GM21390 (cell line): ENCODE results near the gene AGAP1.

ENCODE experiments used
- ATAC-seq: cut with Tn5 transposase; IDR thresholded peaks from one replicate; pipeline ENCODE4 v1.9.1; 2021; ENCODE audit not compliant: unreplicated experiment

AGAP1 gene

DNA sequence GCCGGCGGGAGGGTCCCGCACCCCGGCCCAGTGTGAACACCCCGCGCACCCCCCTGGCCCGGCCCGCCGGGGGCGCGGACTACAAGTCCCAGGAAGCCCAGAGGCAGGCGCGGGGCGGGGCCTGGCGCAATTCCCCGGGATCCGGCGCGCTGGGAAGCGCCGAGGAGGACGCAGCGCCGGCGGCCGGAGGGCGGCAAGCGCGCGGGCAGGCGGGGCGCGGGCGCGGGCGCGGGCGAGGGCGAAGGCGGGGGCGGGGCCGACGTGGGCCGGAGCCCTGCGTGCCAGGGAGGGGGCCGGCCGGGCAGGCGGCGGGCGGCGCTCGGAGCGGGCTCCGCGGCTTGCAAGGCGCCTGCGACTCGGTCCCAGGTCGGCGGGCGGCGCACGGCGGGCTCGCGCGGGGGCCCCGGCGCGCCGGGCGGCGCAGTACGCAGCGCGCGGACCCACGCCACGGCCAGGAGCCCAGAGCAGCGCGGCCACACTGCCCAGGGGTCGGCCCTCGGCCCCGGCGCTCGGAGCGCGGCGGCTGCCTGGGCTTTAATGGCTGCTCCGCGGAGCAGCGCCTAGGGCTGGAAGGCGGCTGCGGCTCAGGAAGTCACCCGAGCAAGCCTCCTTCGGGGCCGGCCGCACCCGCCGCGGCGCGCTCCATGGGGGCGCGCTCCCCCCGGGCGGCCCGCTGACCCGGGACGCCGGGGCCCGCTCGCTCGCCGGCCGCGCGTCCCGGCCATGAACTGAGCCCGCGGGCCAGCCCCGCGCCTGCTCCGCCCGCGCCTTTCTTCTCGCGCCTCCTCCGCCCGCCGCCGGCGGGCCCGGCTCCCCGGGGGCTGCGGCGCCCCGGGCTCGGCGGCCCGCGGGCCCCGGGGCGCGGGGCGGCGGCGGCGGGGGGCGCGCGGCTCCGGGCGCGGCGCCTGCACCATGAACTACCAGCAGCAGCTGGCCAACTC, at the start of gene AGAP1:
AGAP1 (plus strand) TSS at position 269 of the 941 bp plus-strand sequence.
- ATAC-seq: peak; percentile 52

DNA sequence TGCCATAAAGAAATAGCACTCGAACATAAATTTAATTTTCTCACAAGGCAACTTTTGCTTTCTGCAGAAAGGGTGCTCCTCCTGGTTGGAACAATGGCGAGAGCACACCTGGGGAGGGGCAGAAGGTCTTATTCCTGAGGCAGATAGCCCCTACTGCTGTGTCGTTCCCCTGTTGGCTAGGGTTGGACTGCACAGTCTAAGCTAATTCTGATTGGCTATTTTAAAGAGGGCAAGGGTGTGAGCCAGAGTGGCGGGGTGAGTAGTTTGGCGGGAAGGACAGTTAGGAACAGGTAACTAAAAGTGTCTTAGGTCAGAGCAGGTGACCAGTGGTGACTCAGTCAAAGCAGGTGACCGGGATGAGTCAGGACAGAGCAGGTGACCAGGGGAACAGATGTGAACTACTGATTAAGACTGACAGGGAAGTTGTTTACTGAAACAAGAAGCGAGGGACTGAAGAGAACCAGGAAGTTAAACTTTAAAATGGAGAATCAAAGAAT, 49.7 kb upstream of the AGAP1 start:
- ATAC-seq: no peak

DNA sequence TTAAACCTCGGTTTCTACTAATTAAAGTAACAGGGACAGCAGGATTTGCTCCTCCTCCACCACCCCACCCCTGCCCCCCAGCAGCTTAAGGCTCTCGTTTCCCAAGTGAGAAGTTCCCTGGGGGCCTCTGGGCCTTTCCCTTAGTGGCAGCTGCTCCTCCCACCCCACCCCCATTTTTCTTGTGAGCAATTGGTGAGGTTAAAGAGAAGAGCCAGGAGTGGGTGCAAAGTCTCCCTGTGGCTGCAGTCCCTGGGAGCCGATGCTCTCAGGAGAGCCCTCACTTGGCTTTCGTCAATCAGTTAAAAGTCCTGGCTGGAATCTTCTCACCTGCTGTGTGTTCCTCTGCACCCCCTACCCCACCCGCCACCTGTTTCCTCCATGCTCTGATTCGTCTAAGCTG, 48.7 kb upstream of the AGAP1 start:
- no peak for ATAC-seq

DNA sequence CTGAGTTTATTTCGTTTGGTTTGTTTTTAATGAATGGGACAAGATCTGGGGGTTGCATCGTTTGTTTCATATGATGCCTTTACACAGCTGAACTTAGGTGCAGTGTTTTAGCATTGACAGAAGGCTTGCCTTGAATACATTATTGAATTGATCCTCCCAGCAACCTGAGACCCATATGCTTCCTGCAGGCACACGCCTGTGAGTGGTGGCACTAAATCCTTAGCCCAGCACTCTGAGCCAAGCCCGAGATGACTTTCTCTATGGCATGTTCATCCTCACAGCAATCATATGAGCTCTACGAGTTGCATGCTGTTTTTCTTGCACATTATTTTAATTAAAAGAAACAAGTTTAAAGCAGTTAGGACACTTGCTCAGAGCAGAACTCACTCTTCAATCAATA, 47.8 kb upstream of the AGAP1 start:
- ATAC-seq: no peak

DNA sequence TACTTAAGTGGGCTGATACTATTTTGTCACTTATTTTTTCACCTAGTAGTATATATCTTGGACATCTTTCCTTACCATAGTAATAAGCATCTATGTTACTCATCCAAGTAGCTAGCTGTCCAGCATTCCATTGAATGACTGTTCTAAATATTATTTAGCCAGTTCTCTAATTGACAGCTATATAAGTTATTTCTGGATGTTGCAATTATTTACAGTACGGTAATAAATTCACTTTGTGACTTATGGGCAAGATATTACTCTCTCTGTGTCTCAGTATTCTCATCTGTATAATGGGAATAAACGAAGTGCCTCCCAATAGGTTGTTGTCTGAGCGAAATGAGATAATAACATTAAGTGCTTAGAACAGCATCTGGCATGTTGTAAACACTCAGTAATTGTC, 46.6 kb upstream of the AGAP1 start:
- ATAC-seq: no peak

DNA sequence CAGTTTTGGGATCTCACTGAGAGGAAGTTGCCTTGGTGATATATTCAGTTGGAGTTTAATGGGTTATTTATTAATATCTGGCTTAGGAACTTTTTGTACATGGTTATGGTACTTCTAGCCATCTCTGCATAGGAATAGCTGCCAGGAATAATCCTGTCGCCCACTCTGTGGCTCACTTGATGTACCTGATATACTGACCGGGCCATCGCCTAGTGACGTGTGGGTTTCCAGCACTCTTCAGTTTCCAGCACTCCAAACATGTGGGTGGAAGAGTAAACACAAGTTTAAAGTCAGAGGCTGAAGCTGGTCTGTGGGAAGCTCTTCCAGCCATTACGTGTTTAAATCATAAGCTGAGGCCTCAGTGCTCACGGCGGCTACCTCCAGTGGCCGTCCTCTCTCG, 44.3 kb upstream of the AGAP1 start:
- no peak for ATAC-seq

DNA sequence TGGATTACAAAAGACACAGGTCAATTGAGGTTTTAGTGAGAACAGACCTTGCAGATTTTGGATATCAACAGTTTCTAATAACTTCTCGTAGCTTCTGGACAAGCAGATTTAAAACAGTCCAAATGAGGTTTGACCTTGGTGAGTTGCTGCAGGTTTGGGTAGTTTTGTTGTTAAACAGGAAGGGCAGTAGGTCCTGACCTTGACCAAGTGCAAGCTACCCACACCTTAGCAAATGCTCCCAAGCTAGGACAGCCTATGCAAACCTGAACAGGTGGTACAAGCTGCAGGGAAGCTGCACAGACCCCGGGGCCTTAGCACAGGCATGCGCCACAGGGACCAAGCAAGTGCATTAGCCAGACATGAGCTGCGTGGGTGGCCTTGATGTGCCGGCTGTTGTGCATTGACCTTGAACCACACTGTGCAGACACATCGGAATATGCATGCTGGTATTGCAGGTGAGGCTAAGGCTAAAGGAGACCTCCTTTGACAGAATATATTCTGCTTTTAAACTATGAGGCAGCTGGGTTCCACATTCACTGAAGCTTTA, 40.2 kb upstream of the AGAP1 start:
- ATAC-seq: no peak

DNA sequence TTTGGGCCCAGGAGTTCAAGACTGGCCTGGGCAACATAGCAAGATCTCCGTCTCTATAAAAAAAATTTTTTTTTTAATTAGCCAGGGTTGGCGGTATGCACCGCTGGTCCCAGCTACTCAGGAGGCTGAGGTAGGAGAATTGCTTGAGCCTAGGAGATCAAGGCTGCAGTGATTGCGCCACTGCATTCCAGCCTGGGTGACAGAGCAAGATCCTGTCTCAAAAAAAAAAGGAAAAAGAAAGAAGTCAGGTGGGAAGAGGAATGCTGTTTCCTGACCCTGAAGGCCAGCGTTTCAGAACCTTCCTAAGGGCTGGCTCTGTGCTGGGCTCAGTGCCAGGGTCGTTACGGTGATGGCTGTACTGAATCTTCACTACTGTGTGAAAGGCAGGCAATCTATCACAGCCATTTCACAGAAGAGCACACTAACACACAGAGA, 35.0 kb upstream of the AGAP1 start:
- ATAC-seq: no peak

DNA sequence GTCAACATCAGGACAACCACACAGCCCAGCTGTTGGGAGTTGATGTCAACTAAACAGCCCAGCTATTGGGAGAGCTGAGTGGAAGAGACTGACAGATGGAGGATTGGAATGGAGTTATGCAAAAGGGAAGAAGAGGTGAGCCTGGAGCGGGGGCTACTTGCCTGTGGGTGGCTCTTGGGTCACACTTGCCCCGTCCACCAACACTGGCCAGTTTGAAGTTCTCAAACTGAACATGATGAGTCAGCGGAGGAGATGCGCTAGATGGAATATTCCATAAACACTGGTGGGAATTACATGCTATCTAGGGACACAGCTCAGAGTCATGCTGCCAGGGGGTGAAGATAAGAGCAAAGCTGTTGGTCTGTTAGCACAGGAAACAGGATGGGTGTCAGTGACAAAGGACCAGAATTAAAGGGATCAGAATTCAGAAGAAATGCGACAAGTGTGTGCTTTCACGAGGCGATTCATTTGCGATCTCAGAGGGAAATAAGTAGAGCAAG, 33.2 kb upstream of the AGAP1 start:
- ATAC-seq: no peak

DNA sequence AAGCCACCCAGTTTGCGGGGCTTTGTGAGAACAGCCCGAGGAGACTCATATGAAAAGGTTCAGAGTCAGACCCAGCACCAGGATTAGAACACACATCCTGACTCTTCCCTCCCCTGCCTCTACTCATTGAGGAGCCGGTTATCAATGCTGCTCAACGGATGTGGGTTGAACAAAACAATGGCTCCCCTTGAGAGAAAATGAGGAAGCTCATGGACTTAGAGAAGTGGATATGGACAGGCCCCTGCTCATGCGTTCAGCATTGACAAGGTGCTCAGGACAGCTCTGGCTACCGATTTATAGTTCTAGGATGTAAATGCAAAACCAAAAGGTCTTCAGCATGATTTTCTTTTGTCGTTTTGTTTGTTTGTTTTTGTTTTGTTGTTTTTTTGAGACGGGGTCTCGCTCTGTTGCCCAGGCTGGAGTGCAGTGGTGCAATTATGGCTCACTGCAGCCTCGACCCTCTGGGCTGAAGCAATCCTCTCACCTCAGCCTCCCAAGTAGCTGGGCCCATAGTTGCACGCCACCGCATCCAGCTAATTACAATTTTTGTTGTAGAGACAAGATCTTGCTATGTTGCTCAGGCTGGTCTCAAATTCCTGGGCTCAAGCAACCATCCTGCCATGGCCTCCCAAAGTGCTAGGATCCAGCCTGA, 32.0 kb upstream of the AGAP1 start:
- ATAC-seq: no peak

DNA sequence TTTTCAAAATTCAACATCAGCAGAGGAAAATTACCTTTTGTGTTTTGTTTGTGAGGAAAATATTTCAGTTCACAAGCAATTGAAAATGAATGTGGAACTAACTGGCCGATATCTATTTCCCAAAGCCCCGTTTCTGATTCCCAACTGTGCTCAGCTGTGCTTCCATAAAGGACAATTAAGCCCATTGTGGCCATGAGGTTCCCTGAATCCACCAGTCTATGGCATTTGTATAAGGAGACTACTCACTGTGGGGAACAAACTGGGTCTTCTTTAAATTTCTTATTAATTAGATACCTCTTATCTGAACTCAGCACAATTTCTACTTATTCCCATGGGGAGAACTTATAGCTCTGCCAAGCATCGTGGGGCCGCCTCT, 31.4 kb upstream of the AGAP1 start:
- ATAC-seq: no peak

DNA sequence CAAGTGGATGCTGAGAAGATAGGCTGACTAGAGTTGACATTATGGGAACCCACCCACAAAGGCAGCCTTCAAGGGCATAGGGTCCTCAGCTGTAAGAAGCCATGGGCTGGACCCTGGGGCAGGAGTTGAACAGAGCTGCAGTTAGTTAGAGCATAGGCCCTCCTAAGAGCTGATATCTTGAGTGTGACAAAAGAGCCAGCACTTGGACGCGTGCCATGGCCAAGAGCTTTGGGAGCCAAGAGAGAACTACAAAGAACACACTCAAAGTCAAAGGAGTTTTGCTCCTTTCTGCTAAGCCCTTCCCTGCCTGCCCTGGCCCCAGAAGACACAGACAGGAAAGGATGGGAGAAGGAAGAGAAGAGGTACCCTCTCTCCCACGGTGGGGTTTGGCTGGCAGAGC, 29.9 kb upstream of the AGAP1 start:
- ATAC-seq: no peak

DNA sequence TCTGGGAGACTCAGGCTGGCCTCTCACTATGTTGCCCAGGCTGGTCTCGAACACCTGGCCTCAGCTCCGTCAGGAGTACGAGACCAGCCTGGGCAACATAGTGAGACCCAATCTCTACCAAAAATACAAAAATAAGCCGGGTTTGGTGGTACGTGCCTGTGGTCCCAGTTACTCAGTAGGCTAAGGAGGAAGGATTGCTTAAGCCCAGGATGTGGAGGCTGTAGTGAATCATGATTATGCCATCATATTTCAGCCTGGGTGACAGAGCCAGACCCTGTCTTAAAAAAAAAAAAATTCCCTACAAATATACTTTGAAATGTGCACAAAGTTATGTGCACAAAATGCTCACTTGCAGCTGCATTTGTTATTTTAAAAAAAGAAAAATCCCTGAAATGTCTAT, 26.3 kb upstream of the AGAP1 start:
- no peak for ATAC-seq

DNA sequence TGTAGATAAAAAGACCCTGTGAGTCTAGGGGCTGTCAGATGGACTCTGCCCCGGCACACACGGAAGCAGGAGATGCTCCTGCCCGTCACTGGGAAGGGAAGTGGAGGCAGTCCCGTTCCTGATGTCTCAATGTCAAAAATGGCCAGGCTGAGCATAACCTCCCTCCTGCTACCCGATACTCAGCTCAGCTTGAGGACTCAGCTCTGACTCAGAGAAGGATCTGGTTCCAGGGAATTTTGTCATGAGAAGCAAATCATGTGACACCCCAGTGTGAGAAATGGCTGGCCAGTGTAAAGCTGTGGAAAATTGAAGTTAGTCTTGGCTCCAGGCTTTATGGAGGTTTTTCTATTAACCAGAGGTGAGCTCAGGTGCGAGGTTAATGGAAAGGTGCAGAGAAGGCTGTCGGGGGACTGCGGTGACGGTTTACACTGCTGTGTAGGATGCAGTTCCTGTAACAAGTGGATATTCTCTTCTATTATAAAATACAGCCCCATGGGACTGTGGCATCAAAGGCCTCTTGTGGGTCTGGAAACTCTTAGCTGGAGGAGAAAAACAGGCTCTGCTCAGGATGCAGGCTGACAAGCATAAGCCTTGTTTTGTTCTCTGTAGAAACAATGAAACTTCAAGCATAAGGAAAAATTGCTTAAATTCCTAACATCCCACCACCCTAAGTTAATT, 24.7 kb upstream of the AGAP1 start:
- no peak for ATAC-seq

DNA sequence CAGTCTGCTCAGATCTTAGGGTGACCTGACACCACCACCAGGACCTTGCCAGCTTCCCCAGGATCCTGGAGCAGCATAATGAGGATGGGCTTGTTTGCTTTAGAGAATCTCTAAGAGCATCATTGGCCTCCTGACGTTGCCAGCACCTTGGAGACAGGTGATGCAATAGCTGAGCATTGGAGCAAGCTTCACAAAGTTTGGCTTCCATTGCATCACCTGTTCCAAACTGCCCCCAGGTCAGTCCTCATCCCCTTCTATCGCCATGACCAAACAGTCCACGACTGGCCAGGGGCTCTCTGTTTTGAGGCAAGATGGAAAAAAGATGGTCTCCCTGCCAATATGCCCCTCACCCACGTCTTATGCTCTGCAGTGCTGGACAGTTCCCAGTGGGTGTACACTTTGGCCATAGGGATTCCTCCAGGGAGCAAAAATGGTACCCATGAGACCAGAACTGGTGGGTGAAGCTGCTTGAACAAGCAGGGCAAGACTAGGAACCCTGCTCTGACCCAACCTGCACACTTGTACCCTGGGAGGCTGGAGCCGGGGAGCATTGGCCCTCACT, 22.6 kb upstream of the AGAP1 start:
- no peak for ATAC-seq

DNA sequence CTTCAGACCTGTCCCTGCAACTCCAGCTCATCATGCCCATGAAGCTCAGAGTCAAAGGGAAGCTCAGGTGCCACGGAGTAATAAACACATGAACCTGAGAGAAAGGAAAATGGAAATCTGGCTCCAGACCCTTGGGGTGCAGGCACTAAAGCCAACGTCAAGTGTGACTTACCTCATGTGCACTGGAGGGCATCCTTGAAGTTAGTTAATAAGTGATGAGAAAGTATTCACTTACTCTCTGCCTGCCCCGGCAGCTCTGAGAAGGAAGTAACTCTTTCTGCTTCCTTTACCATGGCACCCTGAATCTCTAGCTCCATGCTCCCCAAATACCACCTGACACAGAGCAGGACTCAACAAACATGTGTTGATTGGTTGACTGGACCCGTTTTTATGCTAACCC, 21.4 kb upstream of the AGAP1 start:
- no peak for ATAC-seq

DNA sequence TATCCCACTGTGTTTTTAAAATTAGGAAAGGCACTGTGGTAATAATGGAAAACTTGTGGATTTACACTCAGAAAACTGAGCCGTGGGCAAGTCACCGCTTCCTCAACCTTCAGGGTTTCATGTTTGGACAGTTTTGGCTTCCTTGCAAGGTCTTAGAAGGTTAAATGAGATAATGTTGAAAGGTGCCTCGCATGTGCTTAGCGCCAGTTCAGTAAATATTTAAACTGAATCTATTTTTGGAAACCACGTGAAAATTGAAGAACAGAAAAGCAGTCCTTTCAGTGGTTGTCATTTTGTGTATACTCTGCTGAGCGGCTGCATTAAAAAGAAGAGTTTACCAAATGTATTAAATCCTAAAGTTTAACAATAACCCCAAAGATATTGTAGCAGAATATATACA, 15.2 kb upstream of the AGAP1 start:
- no peak for ATAC-seq

DNA sequence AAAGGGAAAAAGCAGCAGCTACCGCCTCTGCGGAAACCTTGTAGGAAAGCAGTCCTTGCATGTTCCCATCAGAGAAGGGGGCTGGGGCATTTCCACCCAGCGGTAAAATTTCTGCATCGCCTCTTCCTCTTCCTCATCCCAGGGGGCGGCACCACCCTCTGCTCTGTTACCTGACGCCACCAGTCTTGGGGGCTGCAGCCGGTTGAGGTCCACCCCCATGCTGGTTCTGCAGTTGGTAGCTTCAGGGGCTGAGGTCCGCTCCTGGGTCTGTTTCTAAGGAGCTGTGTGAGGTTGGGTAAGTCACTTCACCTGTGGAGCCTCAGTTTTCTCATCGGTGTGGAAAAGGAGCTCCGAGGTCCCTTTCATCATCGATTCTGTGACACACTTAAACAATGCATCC, 14.2 kb upstream of the AGAP1 start:
- no peak for ATAC-seq

DNA sequence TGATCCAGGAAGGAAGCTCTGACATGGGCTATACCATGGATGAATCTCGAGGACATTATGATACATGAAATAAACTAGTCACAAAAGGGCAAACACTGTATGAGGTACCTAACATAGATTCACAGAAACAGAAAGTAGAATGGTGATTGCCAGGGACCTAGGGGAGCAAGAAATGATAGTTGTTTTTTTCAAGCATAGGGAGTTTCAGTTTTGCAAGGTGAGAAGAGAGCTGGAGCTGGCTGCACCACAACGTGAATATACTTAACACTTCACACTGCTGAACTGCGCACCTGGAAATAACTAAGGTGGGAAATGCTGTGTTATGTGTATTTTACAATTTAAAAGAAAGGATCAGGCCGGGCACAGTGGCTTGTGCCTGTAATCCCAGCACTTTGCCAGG, 13.2 kb upstream of the AGAP1 start:
- no peak for ATAC-seq

DNA sequence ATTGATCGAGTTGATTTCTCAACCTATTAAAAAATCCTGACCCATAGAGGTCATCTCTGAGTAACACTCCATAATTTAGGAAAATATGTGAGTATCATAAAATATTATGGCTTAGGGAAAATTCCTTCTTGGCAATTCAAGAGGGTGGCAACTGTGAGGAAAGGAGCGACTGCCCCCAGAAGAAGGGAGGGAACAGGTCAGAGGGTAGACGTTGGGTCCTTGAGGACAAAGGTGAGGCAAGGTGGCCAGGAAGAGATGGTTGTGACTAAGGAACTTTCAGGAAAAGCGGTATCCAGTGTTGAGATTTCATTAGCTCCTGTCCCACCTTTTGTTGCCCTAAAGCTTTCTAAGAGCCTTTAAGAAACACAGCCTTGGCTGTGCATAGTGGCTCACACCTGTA, 10.5 kb upstream of the AGAP1 start:
- no peak for ATAC-seq

DNA sequence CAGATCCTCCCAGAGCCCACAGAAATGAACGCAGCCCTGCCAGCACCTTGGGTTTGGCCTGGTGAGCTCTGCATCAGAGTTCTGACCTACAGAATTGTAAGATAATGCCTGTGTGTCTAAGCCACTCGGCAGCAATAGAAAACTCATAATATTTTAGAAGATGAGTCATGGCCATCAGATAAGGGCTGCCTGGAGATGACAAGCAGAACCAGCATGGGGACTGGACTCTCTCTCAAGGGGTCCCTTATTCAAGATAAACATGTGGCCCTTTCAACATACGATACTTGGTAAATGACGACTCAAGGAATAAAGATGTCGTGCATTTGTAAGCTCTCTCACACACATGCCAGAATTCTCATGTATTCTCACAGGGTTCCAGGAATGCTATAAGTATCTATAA, 8.5 kb upstream of the AGAP1 start:
- ATAC-seq: no peak
